ENCODE results near the gene DNAJB6.

DNA sequence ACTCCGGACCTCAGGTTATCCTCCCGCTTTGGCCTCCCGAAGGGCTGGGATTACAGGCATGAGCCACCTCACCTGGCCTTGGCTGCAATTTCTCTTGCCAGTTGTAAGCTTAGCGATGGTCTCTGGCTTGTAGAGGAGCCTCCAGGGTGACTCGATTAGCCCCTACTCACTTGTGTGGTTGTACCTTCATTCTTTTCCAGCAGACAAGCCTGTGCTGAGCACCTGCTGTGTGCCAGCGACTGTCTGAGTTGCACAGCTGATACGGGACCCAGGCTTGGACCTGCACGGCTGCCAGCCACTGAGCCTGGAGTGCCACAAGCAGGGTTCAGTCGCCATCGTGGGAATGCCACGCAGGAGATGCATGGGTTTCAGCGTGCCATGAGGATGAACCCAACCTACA lies 42.0 kb upstream of the DNAJB6 start:
- TF ChIP-seq CTCF (IDR thresholded peaks at IDR 0.05) (no peak), POLR2AphosphoS5 (IDR thresholded peaks at IDR 0.05; ENCODE audit: low read depth, low read length) (no peak), TCF7L2 (IDR thresholded peaks at IDR 0.05; ENCODE audit: low read depth, low read length) (no peak)
- TF ChIP-seq, protein P1, sequence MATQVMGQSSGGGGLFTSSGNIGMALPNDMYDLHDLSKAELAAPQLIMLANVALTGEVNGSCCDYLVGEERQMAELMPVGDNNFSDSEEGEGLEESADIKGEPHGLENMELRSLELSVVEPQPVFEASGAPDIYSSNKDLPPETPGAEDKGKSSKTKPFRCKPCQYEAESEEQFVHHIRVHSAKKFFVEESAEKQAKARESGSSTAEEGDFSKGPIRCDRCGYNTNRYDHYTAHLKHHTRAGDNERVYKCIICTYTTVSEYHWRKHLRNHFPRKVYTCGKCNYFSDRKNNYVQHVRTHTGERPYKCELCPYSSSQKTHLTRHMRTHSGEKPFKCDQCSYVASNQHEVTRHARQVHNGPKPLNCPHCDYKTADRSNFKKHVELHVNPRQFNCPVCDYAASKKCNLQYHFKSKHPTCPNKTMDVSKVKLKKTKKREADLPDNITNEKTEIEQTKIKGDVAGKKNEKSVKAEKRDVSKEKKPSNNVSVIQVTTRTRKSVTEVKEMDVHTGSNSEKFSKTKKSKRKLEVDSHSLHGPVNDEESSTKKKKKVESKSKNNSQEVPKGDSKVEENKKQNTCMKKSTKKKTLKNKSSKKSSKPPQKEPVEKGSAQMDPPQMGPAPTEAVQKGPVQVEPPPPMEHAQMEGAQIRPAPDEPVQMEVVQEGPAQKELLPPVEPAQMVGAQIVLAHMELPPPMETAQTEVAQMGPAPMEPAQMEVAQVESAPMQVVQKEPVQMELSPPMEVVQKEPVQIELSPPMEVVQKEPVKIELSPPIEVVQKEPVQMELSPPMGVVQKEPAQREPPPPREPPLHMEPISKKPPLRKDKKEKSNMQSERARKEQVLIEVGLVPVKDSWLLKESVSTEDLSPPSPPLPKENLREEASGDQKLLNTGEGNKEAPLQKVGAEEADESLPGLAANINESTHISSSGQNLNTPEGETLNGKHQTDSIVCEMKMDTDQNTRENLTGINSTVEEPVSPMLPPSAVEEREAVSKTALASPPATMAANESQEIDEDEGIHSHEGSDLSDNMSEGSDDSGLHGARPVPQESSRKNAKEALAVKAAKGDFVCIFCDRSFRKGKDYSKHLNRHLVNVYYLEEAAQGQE (IDR thresholded peaks at IDR 0.05; ENCODE audit: insufficient read depth in 1 of 2, low read depth in 2 of 2, low read length in 1 of 2) = no peak
